LNCaP clone FGC (cell line): ENCODE data around the gene OR2S2.

Source experiments
- DNase-seq: peaks from one replicate; pipeline ENCODE4 v3.0.0-alpha.2; 2011; ENCODE audit warnings: low read depth
- H3K4me3 ChIP-seq: 2 replicates; pipeline ENCODE4 v1.5.1; 2011; ENCODE audit warnings: mild to moderate bottlenecking, low read depth, low read length, control low read depth
- TF ChIP-seq, protein P1 (sequence below): IDR thresholded peaks from 2 replicates; pipeline ENCODE4 v1.5.1; 2012; ENCODE audit warnings: mild to moderate bottlenecking; ENCODE audit not compliant: control insufficient read depth, insufficient read depth; ENCODE audit errors: extremely low read depth

Gene OR2S2

DNA sequence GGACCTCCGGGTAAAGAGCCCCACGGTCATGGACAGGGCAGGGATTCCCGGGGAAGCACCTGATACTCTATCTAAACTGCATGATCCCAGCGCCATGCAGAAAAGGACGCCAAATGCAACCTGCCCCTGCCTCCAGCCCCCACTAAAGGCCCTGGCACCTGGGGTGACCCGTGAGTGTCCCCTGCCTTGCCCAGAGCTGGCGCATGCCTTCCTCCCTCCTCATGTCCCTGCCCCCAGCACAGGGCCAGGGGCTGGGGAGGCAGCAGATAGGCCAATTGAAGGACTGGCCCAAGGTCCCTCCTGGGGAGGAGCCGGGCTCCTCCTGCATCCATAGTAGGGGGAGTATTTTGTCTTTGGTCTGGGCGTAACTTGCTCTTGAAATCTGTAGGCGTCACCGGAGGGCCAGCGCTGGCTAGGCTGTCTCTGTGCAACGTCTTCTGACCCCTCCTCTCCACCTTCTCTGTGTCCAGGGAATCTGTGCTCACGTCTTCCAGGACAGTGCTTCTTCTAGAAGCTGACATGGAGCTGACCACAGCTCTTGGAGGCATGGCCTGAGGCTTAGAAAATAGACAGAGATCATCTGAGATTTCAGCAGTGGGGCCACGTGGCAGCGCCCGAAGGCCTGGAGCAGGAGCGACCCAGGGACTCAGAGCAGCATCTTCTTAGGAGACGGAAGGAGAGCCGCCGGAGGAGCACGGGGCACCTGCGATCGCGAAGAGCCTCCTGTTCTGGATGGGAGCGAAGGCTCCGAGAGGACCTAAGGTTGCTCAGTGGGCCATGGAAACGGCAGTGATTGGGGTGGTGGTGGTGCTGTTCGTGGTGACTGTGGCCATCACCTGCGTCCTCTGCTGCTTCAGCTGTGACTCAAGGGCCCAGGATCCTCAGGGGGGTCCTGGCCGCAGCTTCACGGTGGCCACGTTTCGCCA is 48.0 kb downstream of the OR2S2 start:
- no peak for DNase-seq
- TF ChIP-seq, protein P1, sequence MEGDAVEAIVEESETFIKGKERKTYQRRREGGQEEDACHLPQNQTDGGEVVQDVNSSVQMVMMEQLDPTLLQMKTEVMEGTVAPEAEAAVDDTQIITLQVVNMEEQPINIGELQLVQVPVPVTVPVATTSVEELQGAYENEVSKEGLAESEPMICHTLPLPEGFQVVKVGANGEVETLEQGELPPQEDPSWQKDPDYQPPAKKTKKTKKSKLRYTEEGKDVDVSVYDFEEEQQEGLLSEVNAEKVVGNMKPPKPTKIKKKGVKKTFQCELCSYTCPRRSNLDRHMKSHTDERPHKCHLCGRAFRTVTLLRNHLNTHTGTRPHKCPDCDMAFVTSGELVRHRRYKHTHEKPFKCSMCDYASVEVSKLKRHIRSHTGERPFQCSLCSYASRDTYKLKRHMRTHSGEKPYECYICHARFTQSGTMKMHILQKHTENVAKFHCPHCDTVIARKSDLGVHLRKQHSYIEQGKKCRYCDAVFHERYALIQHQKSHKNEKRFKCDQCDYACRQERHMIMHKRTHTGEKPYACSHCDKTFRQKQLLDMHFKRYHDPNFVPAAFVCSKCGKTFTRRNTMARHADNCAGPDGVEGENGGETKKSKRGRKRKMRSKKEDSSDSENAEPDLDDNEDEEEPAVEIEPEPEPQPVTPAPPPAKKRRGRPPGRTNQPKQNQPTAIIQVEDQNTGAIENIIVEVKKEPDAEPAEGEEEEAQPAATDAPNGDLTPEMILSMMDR, result no peak
- H3K4me3 ChIP-seq, result no peak overlapping the region

DNA sequence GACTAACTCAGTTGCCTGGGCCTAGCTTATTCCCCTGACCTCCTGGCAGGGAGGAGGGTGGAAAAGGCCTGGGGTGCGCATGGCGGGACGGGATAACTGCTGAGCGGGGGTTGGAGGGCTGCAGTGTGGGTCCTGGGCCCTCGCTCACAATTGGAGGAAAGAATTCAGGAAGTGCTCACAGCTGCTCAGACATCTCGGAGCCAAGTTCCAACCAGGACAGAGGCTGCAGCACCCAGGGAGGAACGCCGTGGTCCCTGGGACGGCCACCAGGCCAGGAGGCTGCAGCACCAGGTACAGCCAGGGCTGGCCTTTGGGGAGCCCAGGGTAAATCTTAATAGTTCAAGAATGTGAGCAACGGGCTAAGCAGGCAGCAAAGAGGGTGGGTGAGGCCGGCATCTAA is 48.7 kb downstream of the OR2S2 start, which contains the start of gene SPAAR:
TSS of gene SPAAR (plus strand) at position 217 of the 400 bp plus-strand sequence. CDS start 974 bp downstream, outside the sequence.
- H3K4me3 ChIP-seq, result no peak within 1 kb of the TSS
- TF ChIP-seq, protein P1, result no peak
- DNase-seq, result no peak

DNA sequence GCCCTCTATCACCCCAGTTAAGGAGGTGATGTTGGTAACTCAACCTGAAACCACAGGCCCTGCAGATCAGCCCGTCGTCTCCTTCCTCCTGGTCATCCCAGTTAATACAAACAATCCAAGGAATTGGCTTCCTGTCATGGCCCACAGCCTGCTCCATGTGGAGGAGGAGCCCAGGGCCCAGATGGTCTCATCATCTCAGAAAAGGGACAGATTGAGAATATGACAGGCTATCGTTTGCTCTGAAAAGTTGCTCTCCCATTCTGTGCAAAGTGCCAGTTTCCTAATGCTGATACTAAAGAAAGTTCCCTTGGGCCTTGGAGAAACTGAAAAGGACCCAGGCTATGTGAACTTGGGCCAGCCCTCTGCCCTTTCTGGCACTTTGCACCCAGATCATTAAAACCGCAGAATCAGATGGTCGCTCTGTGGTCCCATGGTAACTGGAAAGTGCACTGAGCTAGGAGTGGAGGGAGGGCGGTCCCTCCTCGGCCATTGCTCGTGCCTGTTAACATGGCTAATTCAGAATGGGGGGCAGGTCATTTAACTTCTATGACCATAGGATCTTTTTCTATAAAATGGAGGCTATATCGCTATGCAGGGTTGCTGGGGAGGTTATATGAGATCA is 49.3 kb downstream of the OR2S2 start:
- DNase-seq, result no peak

DNA sequence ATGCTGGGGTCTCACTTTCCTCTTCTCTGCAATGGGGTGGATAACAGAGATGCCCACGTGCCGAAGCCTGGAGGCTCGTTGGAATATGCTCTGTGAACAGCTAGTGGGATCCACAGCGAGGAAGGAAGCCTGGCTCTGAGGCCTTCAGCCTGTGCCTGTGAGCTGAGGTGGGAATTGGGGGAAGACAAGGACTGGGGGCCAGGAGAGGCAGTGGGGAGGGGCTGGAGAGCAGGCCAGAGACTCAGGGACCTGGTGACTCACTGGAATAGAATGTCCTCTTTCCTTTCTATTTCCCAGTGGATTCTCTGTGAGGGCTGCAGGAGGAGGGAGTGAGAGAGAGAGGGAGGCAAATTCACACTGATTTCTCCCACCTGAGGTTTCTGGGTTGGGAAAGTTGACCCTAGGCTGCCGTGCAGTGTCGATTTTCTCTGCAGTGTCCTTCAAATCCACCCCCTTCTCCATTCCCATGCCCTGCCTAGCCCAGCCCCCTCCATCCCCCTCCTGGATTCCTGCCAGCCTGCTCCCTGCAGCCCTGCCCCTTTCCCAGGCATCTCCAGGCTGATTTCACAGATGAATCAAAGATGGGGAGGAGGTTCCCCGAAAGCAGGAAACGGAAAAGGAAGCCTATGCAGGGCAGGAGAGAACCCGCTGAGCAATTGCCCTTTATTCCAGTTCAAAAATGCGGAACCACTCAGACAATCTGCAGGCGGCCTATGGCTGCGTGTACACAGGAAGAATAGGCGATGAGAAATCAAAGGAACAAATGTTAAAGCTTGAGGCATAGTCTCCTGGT is 50.0 kb downstream of the OR2S2 start:
- no peak overlapping the region for H3K4me3 ChIP-seq

More for the DNA sequence above, 49.3 kb downstream of the OR2S2 start:
- TF ChIP-seq, protein P1, result no peak
- H3K4me3 ChIP-seq, result no peak overlapping the region

More for the DNA sequence above, 50.0 kb downstream of the OR2S2 start:
- DNase-seq, result no peak
- TF ChIP-seq, protein P1, result no peak
